HepG2 (cell line): ENCODE data around the gene FBXW12. TPM values are rescaled to one million over a fixed set of nuclear protein-coding genes. Genes with fewer than 3 reads are reported as not detected.
A peak's percentile ranks its signal among the peaks of the same experiment; 100 is the strongest.

Experiments
- CEBPG ChIP-seq: IDR thresholded peaks from 2 replicates; pipeline ENCODE4 v1.6.1; 2016
- CEBPZ ChIP-seq: IDR thresholded peaks from 2 replicates; pipeline ENCODE4 v1.6.1; 2012; ENCODE audit warnings: low read length, improper control_type of control experiment
- ISL2 ChIP-seq: sonication (generic); formaldehyde crosslinking; IDR thresholded peaks from 2 replicates; pipeline ENCODE4 v1.5.0; 2020; ENCODE audit warnings: missing genetic modification reagents
- MAFF ChIP-seq: IDR thresholded peaks from 2 replicates; pipeline ENCODE4 v1.6.1; 2011; ENCODE audit warnings: low read depth, low read length, improper control_type of control experiment
- MXI1 ChIP-seq: IDR thresholded peaks from 3 replicates; pipeline ENCODE4 v1.6.1; 2012; ENCODE audit warnings: low read depth, low read length, inconsistent platforms, borderline replicate concordance
- NAIF1 ChIP-seq: sonication (generic); formaldehyde crosslinking; IDR thresholded peaks from 2 replicates; pipeline ENCODE4 v1.5.0; 2020; ENCODE audit warnings: mild to moderate bottlenecking, missing genetic modification reagents, borderline replicate concordance
- NR1H2 ChIP-seq: sonication (generic); formaldehyde crosslinking; IDR thresholded peaks from 2 replicates; pipeline ENCODE4 v1.8.1; 2022; ENCODE audit warnings: low read depth, missing genetic modification reagents, borderline replicate concordance
- REPIN1 ChIP-seq: sonication (generic); formaldehyde crosslinking; IDR thresholded peaks from 2 replicates; pipeline ENCODE4 v1.8.0; 2022; ENCODE audit warnings: missing genetic modification reagents, low read depth, mild to moderate bottlenecking, borderline replicate concordance
- RNF2 ChIP-seq: fragments of 450-650 bp; conservative IDR thresholded peaks from 2 replicates; pipeline ENCODE4 v1.6.1; 2016; ENCODE audit warnings: low read depth
- SIN3B ChIP-seq: fragments of 150-350 bp; IDR thresholded peaks from 2 replicates; pipeline ENCODE4 v1.6.1; 2014; ENCODE audit warnings: low read length
- TRIM24 ChIP-seq: sonication (generic); formaldehyde crosslinking; IDR thresholded peaks from 2 replicates; pipeline ENCODE4 v1.8.0; 2022; ENCODE audit warnings: mild to moderate bottlenecking, missing genetic modification reagents
- ZBTB4 ChIP-seq: sonication (generic); formaldehyde crosslinking; IDR thresholded peaks from 2 replicates; pipeline ENCODE4 v1.4.0; 2020; ENCODE audit warnings: missing genetic modification reagents, mild to moderate bottlenecking, borderline replicate concordance
- ZFP90 ChIP-seq: sonication (generic); formaldehyde crosslinking; IDR thresholded peaks from 2 replicates; pipeline ENCODE4 v1.8.0; 2022; ENCODE audit warnings: missing genetic modification reagents, mild to moderate bottlenecking, inconsistent platforms, borderline replicate concordance
- ZNF33A ChIP-seq: sonication (generic); formaldehyde crosslinking; IDR thresholded peaks from 2 replicates; pipeline ENCODE4 v1.5.1; 2020; ENCODE audit warnings: missing genetic modification reagents, mild to moderate bottlenecking, moderate library complexity, borderline replicate concordance
- ZNF34 ChIP-seq: sonication (generic); formaldehyde crosslinking; IDR thresholded peaks from 2 replicates; pipeline ENCODE4 v1.4.0; 2020; ENCODE audit warnings: mild to moderate bottlenecking, missing genetic modification reagents, borderline replicate concordance
- ZNF367 ChIP-seq: sonication (generic); formaldehyde crosslinking; IDR thresholded peaks from 2 replicates; pipeline ENCODE4 v1.4.0; 2020; ENCODE audit warnings: missing genetic modification reagents, borderline replicate concordance
- ZNF501 ChIP-seq: sonication (generic); formaldehyde crosslinking; IDR thresholded peaks from 2 replicates; pipeline ENCODE4 v1.5.1; 2020; ENCODE audit warnings: mild to moderate bottlenecking, moderate library complexity, missing genetic modification reagents
- ZNF660 ChIP-seq: sonication (generic); formaldehyde crosslinking; IDR thresholded peaks from 2 replicates; pipeline ENCODE4 v1.5.1; 2020; ENCODE audit warnings: mild to moderate bottlenecking, low read depth, missing genetic modification reagents, borderline replicate concordance
- polyA plus RNA-seq, 8 experiments: library from polyadenylated mRNA; depleted of rRNA in 3 of 8; stranded (reverse) in 7 of 8; unstranded in 1 of 8; fragments of >200 nt; fragmentation: Illumina TruSeq in 4 of 8; extraction: Trizol in 4 of 8; gene quantifications; 2 replicates each; pipeline versions ENCODE4 v1.2.1 to v1.2.3, GENCODE V29; 2011 to 2016; ENCODE audit warnings: low read depth in 4 of 8, missing spikeins in 1 of 8, mixed read lengths in 1 of 8; ENCODE audit not compliant: insufficient read depth in 1 of 8
- total RNA-seq, 5 experiments: library from RNA; depleted of rRNA; stranded (reverse); fragments of >200 nt; fragmentation: Illumina TruSeq; extraction: Trizol; gene quantifications; 2 replicates each; pipeline ENCODE4 v1.2.3, GENCODE V29; 2016; ENCODE audit warnings: low read depth in 1 of 5
- TF ChIP-seq, protein P1 (sequence below): sonication (generic); formaldehyde crosslinking; IDR thresholded peaks from 2 replicates; pipeline ENCODE4 v1.4.0; 2020; ENCODE audit warnings: mild to moderate bottlenecking, missing genetic modification reagents
- TF ChIP-seq, protein P2 (sequence below): sonication (generic); formaldehyde crosslinking; IDR thresholded peaks from 2 replicates; pipeline ENCODE4 v1.5.0; 2020; ENCODE audit warnings: mild to moderate bottlenecking, missing genetic modification reagents

The FBXW12 gene
- total and polyA plus RNA-seq, 2 of the 13 experiments (the other 11 are each of a cell fraction or from before 2014, with no cell fraction given) = not detected

GRCh38 chr3:48429960-48430707, 58.1 kb downstream of the FBXW12 start, which contains the start of gene PLXNB1 (continued):
- peak; percentile 94 for TF ChIP-seq REPIN1
- no peak for TF ChIP-seq SIN3B
- TF ChIP-seq, protein P1, sequence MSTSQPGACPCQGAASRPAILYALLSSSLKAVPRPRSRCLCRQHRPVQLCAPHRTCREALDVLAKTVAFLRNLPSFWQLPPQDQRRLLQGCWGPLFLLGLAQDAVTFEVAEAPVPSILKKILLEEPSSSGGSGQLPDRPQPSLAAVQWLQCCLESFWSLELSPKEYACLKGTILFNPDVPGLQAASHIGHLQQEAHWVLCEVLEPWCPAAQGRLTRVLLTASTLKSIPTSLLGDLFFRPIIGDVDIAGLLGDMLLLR (CRISPR knock-in tag) = peak; percentile 91
- TF ChIP-seq ZFP90 (CRISPR knock-in tag) = peak; percentile 96; the same call in 1 of the 2 replicates
- no peak for TF ChIP-seq ZNF33A
- TF ChIP-seq ISL2 (CRISPR knock-in tag) = peak; percentile 84
- TF ChIP-seq ZNF367 = no peak; the same call in 1 of the 2 replicates
- no peak; the same call in 1 of the 2 replicates for TF ChIP-seq NAIF1 (CRISPR knock-in tag)
- TF ChIP-seq, protein P2, sequence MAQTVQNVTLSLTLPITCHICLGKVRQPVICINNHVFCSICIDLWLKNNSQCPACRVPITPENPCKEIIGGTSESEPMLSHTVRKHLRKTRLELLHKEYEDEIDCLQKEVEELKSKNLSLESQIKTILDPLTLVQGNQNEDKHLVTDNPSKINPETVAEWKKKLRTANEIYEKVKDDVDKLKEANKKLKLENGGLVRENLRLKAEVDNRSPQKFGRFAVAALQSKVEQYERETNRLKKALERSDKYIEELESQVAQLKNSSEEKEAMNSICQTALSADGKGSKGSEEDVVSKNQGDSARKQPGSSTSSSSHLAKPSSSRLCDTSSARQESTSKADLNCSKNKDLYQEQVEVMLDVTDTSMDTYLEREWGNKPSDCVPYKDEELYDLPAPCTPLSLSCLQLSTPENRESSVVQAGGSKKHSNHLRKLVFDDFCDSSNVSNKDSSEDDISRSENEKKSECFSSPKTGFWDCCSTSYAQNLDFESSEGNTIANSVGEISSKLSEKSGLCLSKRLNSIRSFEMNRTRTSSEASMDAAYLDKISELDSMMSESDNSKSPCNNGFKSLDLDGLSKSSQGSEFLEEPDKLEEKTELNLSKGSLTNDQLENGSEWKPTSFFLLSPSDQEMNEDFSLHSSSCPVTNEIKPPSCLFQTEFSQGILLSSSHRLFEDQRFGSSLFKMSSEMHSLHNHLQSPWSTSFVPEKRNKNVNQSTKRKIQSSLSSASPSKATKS (CRISPR knock-in tag) = 0 out of 2 replicates have a peak, but pooled peaks have one; percentile 48
- TF ChIP-seq TRIM24 = peak; percentile 79; the same call in 1 of the 2 replicates
- TF ChIP-seq CEBPZ = no peak
- peak; percentile 60 for TF ChIP-seq ZNF501
- TF ChIP-seq ZBTB4 (CRISPR knock-in tag) = peak; percentile 52; the same call in 1 of the 2 replicates
- no peak for TF ChIP-seq RNF2
- TF ChIP-seq MXI1 = peak; percentile 66; the same call in 1 of the 3 replicates
- TF ChIP-seq MAFF = no peak
- no peak for TF ChIP-seq NR1H2 (CRISPR knock-in tag)
- TF ChIP-seq ZNF34 (CRISPR knock-in tag) = peak; percentile 21; the same call in 1 of the 2 replicates
- peak; percentile 96 for TF ChIP-seq CEBPG (CRISPR knock-in tag)
- no peak for TF ChIP-seq ZNF660 (CRISPR knock-in tag)
